A549 (cell line): ENCODE results near the gene CSDE1. TPM values are rescaled to one million over a fixed set of nuclear protein-coding genes. Genes with fewer than 3 reads are reported as not detected.

Experiments used
- ATAC-seq, 2 experiments: fragments of 200-7000 bp in 1 of 2; fragments of >200 bp in 1 of 2; cut with Nextera tagmentation in 1 of 2; cut with Tn5 transposase in 1 of 2; 3 replicates each; pipeline versions ENCODE4 v1.8.0 to v1.9.1; 2018 to 2020; ENCODE audit warnings: mild to moderate bottlenecking in 1 of 2, moderate library complexity in 1 of 2
- CTCF ChIA-PET: fragments of 300-600 bp; sonication (Branson Sonifier 250); formaldehyde crosslinking; extraction: SDS; loops from one replicate; lab custom pipeline; 2021; ENCODE audit warnings: antibody characterized with exemption, inconsistent platforms; lab: Yijun Ruan, JAX
- POLR2A ChIA-PET: fragments of 350-600 bp; formaldehyde crosslinking; extraction: SDS; loops from one replicate; lab custom pipeline; 2021; ENCODE audit warnings: antibody characterized with exemption, inconsistent platforms; lab: Yijun Ruan, JAX
- DNase-seq, 2 experiments: peaks; one replicate each; pipeline versions ENCODE4 v3.0.0 to v3.0.0-alpha.2; 2011 to 2016; ENCODE audit warnings: low read depth in 1 of 2, low spot score in 1 of 2
- FAIRE-seq: peaks from 2 replicates; lab custom pipeline; 2011; peaks lifted over from hg19 to GRCh38; lab: Jason Lieb, UNC
- H3K27ac ChIP-seq, 2 experiments: fragments of >200 bp; sonication (Bioruptor Twin); formaldehyde crosslinking; 3 replicates each; pipeline ENCODE4 v1.5.1; 2016 to 2017
- H3K4me1 ChIP-seq: fragments of >200 bp; sonication (Bioruptor Twin); formaldehyde crosslinking; 3 replicates; pipeline ENCODE4 v1.6.1; 2016
- H3K4me2 ChIP-seq: fragments of >200 bp; sonication (Bioruptor Twin); formaldehyde crosslinking; 3 replicates; pipeline ENCODE4 v1.6.1; 2016
- H3K4me3 ChIP-seq: fragments of >200 bp; sonication (Bioruptor Twin); formaldehyde crosslinking; 3 replicates; pipeline ENCODE4 v1.5.1; 2016
- H3K9me3 ChIP-seq: fragments of >200 bp; sonication (Bioruptor Twin); formaldehyde crosslinking; 3 replicates; pipeline ENCODE4 v1.6.1; 2016
- CBX2 ChIP-seq: fragments of 200-600 bp; sonication (generic); IDR thresholded peaks from 2 replicates; pipeline ENCODE4 v1.6.1; 2016; ENCODE audit warnings: low read depth, mild to moderate bottlenecking, borderline replicate concordance
- CHD2 ChIP-seq: fragments of 150-350 bp; IDR thresholded peaks from 2 replicates; pipeline ENCODE4 v1.6.1; 2014; ENCODE audit warnings: low read length; ENCODE audit not compliant: partially characterized antibody
- EHF ChIP-seq: fragments of 250-450 bp; sonication (Bioruptor Pico); IDR thresholded peaks from 2 replicates; pipeline ENCODE4 v1.5.0; 2020; ENCODE audit warnings: mild to moderate bottlenecking
- GATA3 ChIP-seq: IDR thresholded peaks from 2 replicates; pipeline ENCODE4 v1.6.1; 2012; ENCODE audit warnings: borderline replicate concordance
- HEYL ChIP-seq: fragments of 250-450 bp; sonication (Bioruptor Pico); IDR thresholded peaks from 2 replicates; pipeline ENCODE4 v1.8.0; 2021; ENCODE audit warnings: mild to moderate bottlenecking, moderate library complexity
- HMGXB4 ChIP-seq: fragments of 250-450 bp; sonication (Bioruptor Pico); IDR thresholded peaks from 2 replicates; pipeline ENCODE4 v1.5.0; 2021; ENCODE audit warnings: mild to moderate bottlenecking, moderate library complexity, borderline replicate concordance
- HOXB5 ChIP-seq: fragments of 250-450 bp; sonication (Bioruptor Pico); IDR thresholded peaks from 2 replicates; pipeline ENCODE4 v1.5.0; 2020; ENCODE audit warnings: mild to moderate bottlenecking, moderate library complexity
- JUNB ChIP-seq: fragments of >200 bp; sonication (Bioruptor Twin); formaldehyde crosslinking; IDR thresholded peaks from 2 replicates; pipeline ENCODE4 v1.6.1; 2016
- MAFK ChIP-seq: fragments of 450-650 bp; IDR thresholded peaks from 2 replicates; pipeline ENCODE4 v1.6.1; 2014; ENCODE audit not compliant: partially characterized antibody
- MAX ChIP-seq: IDR thresholded peaks from 2 replicates; pipeline ENCODE4 v1.6.1; 2012
- MYC ChIP-seq: IDR thresholded peaks from 2 replicates; pipeline ENCODE4 v1.6.1; 2012; ENCODE audit warnings: mild to moderate bottlenecking, inconsistent platforms, low read length, improper control_type of control experiment, borderline replicate concordance
- NFE2L2 ChIP-seq: fragments of 150-350 bp; conservative IDR thresholded peaks from 2 replicates; pipeline ENCODE4 v1.6.1; 2014; ENCODE audit warnings: low read length
- NPAS2 ChIP-seq: fragments of 250-450 bp; sonication (Bioruptor Pico); IDR thresholded peaks from 2 replicates; pipeline ENCODE4 v1.8.0; 2022; ENCODE audit warnings: mild to moderate bottlenecking, moderate library complexity, borderline replicate concordance
- PHF8 ChIP-seq: fragments of 200-600 bp; sonication (generic); IDR thresholded peaks from 2 replicates; pipeline ENCODE4 v1.6.1; 2016; ENCODE audit warnings: low read depth, mild to moderate bottlenecking, antibody characterized with exemption, moderate library complexity, borderline replicate concordance
- POLR2A ChIP-seq: IDR thresholded peaks from 2 replicates; pipeline ENCODE4 v1.6.1; 2012; ENCODE audit warnings: mild to moderate bottlenecking, low read length
- RARB ChIP-seq: fragments of 250-450 bp; sonication (Bioruptor Pico); IDR thresholded peaks from 2 replicates; pipeline ENCODE4 v1.8.0; 2021; ENCODE audit warnings: mild to moderate bottlenecking, moderate library complexity
- RCOR1 ChIP-seq: fragments of 150-350 bp; IDR thresholded peaks from 2 replicates; pipeline ENCODE4 v1.6.1; 2014; ENCODE audit warnings: antibody characterized with exemption, low read length, low read depth
- REST ChIP-seq: fragments of 200-600 bp; sonication (generic); IDR thresholded peaks from 2 replicates; pipeline ENCODE4 v1.6.1; 2016; ENCODE audit warnings: antibody characterized with exemption, mild to moderate bottlenecking, moderate library complexity
- RNF2 ChIP-seq: fragments of 200-600 bp; sonication (generic); IDR thresholded peaks from 2 replicates; pipeline ENCODE4 v1.6.1; 2016; ENCODE audit warnings: low read depth, mild to moderate bottlenecking, antibody characterized with exemption, moderate library complexity, borderline replicate concordance
- SMC3 ChIP-seq: fragments of >200 bp; sonication (Bioruptor Twin); formaldehyde crosslinking; IDR thresholded peaks from 3 replicates; pipeline ENCODE4 v1.6.1; 2018; ENCODE audit warnings: inconsistent platforms
- ZC3H11A ChIP-seq: fragments of 450-650 bp; IDR thresholded peaks from 2 replicates; pipeline ENCODE4 v1.6.1; 2014; ENCODE audit warnings: antibody characterized with exemption, mild to moderate bottlenecking
- ZSCAN20 ChIP-seq: fragments of 250-450 bp; sonication (Bioruptor Pico); IDR thresholded peaks from 2 replicates; pipeline ENCODE4 v1.8.0; 2022; ENCODE audit warnings: mild to moderate bottlenecking, moderate library complexity
- WGBS: methylation state at CpG from one replicate; pipeline ENCODE4 v1.1.6; 2017; ENCODE audit errors: missing lambda C conversion rate; 5-methylcytosine and 5-hydroxymethylcytosine counted together
- polyA plus RNA-seq, 4 experiments: library from polyadenylated mRNA; depleted of rRNA in 3 of 4; stranded (reverse); fragments of >200 nt; fragmentation: RNase III in 1 of 4; extraction: RNeasy Plus Mini Kit Qiagen cat#74134 plus additional on column Dnase treatment in 1 of 4; gene quantifications; 2 replicates in 3 of 4; 3 replicates in 1 of 4; pipeline ENCODE4 v1.2.3, GENCODE V29; 2011 to 2017

Gene CSDE1
- polyA plus RNA-seq, 2 of the 4 experiments (the other 2 are of a cell fraction), result 199 to 236 TPM

GRCh38 chr1:114745291-114745690 lies 12.5 kb downstream of the CSDE1 start:
- H3K4me1 ChIP-seq, result peaks cover 7% of the 10 kb centered on the region; the same call in 1 of the 3 replicates
- 85% methylated on average over 2 of the region's 2 CpGs for WGBS
- DNase-seq (no peak), ATAC-seq (no peak), FAIRE-seq (no peak)
- ChIA-PET CTCF (no interaction called here), POLR2A (interaction anchor here (1.5 kb wide), 1 partner anchor 12 kb away, joined by 6 read pairs; the partner anchor contains the start of gene CSDE1)
- H3K9me3 ChIP-seq, result no peaks in the 10 kb centered on the region
- no peak overlapping the region for H3K4me2 ChIP-seq
- H3K4me3 ChIP-seq, result no peak overlapping the region
- H3K27ac ChIP-seq, result no peak overlapping the region
- TF ChIP-seq RNF2 (no peak), RARB (CRISPR knock-in tag) (no peak), MYC (no peak)

- no peaks in the 10 kb centered on the region for H3K9me3 ChIP-seq
- 90% methylated on average over 11 of the region's 11 CpGs for WGBS
- H3K4me2 ChIP-seq, result no peak overlapping the region
- ChIA-PET POLR2A (no interaction called here), CTCF (interaction anchor here (1.4 to 1.5 kb wide), 3 partner anchors 9 to 21 kb away, joined by 3 read pairs; no protein-coding TSS in a partner anchor)
- FAIRE-seq (no peak), ATAC-seq (no peak), DNase-seq (no peak)
- H3K4me1 ChIP-seq, result peaks cover 7% of the 10 kb centered on the region; the same call in 1 of the 3 replicates
- TF ChIP-seq NPAS2 (CRISPR knock-in tag) (no peak), EHF (CRISPR knock-in tag) (no peak), MAX (no peak), HOXB5 (CRISPR knock-in tag) (no peak), PHF8 (no peak), RCOR1 (no peak), JUNB (no peak), MAFK (no peak), POLR2A (no peak), ZC3H11A (no peak), RNF2 (no peak), NFE2L2 (no peak), REST (no peak), HMGXB4 (CRISPR knock-in tag) (no peak), SMC3 (no peak), CBX2 (no peak), HEYL (CRISPR knock-in tag) (no peak), GATA3 (no peak), CHD2 (no peak), ZSCAN20 (no peak)
- H3K4me3 ChIP-seq, result no peak overlapping the region
- no peak overlapping the region for H3K27ac ChIP-seq
These were observed 15.6 kb downstream of the CSDE1 start for GRCh38 chr1:114741963-114742746.
